Measurements from ENCODE around the gene SF3A2.
"Not testable (repeated sequence)": the region's sequence is repeated elsewhere in the genome, so short reads cannot be mapped to it uniquely, and the experiment has no call there.

The SF3A2 gene

DNA sequence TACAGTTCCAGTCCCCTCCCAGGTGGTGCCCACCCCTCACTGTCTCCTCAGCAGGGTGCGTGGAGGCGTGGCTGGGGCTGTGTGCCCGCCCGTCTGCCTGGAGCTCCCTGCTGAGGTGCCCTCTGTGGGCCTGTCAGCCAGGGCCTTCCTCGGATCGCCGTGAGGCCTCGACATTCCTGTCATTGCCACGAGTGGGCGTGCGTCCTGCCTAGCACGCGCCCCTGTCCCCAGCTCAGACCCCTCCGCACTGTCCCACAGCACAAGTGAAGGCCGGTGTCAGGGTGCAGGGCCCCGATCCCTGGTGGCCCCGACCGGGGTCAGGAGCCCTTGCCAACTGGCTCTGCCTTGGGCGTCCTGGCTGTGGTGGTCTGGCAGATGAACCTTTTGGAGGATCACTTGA, 40.7 kb upstream of the SF3A2 start:
- H3K4me3 ChIP-seq (ENCODE audit: low read depth, low read length): no peak overlapping the region
- no peak for DNase-seq (ENCODE audit: low read depth)

DNA sequence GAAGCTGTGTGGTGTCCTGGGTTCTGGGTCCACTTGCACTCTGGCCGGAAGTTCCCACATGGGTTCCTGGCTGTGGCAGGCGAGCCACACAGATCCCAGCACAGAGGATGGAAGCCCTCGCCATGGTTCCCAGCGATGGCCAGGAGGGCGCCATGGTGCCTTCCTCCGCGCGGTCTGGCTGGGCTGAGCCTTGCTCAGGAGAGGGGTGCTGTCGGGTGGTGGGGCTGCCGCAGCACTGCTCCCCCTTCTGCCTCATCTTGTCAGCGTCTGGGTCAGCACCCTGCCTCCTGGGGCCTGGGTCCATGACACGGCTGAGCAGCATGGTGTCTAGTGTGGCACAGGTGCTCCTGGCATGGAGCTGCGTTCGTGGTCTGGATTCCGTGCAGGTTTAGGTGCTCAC, 39.4 kb upstream of the SF3A2 start:
- H3K4me3 ChIP-seq (ENCODE audit: low read depth, low read length): no peak overlapping the region
- no peak for DNase-seq (ENCODE audit: low read depth)
- TF ChIP-seq, protein P1, sequence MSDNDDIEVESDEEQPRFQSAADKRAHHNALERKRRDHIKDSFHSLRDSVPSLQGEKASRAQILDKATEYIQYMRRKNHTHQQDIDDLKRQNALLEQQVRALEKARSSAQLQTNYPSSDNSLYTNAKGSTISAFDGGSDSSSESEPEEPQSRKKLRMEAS (IDR thresholded peaks at IDR 0.05; ENCODE audit: low read depth, low read length): no peak
- TF ChIP-seq, protein P2, sequence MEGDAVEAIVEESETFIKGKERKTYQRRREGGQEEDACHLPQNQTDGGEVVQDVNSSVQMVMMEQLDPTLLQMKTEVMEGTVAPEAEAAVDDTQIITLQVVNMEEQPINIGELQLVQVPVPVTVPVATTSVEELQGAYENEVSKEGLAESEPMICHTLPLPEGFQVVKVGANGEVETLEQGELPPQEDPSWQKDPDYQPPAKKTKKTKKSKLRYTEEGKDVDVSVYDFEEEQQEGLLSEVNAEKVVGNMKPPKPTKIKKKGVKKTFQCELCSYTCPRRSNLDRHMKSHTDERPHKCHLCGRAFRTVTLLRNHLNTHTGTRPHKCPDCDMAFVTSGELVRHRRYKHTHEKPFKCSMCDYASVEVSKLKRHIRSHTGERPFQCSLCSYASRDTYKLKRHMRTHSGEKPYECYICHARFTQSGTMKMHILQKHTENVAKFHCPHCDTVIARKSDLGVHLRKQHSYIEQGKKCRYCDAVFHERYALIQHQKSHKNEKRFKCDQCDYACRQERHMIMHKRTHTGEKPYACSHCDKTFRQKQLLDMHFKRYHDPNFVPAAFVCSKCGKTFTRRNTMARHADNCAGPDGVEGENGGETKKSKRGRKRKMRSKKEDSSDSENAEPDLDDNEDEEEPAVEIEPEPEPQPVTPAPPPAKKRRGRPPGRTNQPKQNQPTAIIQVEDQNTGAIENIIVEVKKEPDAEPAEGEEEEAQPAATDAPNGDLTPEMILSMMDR (IDR thresholded peaks at IDR 0.05; ENCODE audit: low read depth, low read length): no peak
- TF ChIP-seq POLR2A (IDR thresholded peaks at IDR 0.05; ENCODE audit: extremely low read depth, insufficient read length) (no peak), MYC (IDR thresholded peaks at IDR 0.05; ENCODE audit: low read depth, low read length) (no peak)

More for the DNA sequence above, 40.7 kb upstream of the SF3A2 start:
- TF ChIP-seq, protein P1 (IDR thresholded peaks at IDR 0.05; ENCODE audit: low read depth, low read length): no peak
- TF ChIP-seq, protein P2 (IDR thresholded peaks at IDR 0.05; ENCODE audit: low read depth, low read length): no peak
- no peak for TF ChIP-seq POLR2A (IDR thresholded peaks at IDR 0.05; ENCODE audit: extremely low read depth, insufficient read length)

DNA sequence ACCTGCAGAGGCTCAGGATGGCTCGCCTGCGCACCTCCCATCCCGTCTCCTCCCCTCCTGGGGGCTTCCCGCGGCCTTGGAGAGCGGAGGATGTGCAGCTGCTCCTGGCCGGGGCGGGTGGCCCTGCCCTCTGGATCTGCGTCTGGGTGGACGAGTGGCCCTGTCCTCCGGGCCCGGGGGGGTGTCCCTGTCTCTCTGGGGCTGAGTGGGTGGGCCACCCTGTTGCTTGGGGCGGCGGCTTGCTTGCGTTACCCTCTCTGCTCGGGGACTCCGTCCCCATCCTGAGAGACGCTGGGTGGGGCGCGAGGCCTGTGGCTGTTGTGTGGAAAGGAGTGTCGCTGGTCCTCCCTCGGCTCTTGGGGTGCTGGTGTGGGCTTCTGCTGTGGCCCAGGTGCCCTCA, 38.3 kb upstream of the SF3A2 start:
- H3K4me3 ChIP-seq (ENCODE audit: low read depth, low read length): no peak overlapping the region
- no peak for DNase-seq (ENCODE audit: low read depth)
- TF ChIP-seq, protein P1 (IDR thresholded peaks at IDR 0.05; ENCODE audit: low read depth, low read length): no peak
- TF ChIP-seq MYC (IDR thresholded peaks at IDR 0.05; ENCODE audit: low read depth, low read length): no peak
- TF ChIP-seq, protein P2 (IDR thresholded peaks at IDR 0.05; ENCODE audit: low read depth, low read length): no peak
- TF ChIP-seq POLR2A (IDR thresholded peaks at IDR 0.05; ENCODE audit: extremely low read depth, insufficient read length): no peak

DNA sequence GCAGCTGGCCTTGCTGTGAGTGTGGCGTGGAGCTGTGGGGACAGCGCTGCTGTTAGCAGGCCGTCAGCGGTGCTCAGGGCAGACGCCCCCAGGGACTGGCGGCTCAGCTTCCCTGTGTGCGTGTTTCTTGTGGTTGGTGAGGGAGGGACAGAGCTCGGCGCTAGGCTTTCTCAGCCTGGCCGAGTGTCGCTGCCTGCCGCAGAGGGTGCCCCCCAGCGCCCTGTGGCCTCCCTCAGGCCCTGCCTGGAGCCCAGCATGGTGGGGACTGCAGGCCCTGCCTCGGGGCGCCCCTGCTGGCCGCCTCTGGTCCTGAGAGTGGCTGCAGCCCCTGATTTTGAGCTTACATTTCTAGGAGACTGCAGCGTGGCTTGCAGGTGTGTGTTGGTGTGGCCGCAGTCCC, 37.4 kb upstream of the SF3A2 start:
- TF ChIP-seq, protein P1 (IDR thresholded peaks at IDR 0.05; ENCODE audit: low read depth, low read length): no peak
- TF ChIP-seq, protein P2 (IDR thresholded peaks at IDR 0.05; ENCODE audit: low read depth, low read length): peak; percentile 28
- no peak overlapping the region for H3K4me3 ChIP-seq (ENCODE audit: low read depth, low read length)
- peak; percentile 65 for DNase-seq (ENCODE audit: low read depth)

DNA sequence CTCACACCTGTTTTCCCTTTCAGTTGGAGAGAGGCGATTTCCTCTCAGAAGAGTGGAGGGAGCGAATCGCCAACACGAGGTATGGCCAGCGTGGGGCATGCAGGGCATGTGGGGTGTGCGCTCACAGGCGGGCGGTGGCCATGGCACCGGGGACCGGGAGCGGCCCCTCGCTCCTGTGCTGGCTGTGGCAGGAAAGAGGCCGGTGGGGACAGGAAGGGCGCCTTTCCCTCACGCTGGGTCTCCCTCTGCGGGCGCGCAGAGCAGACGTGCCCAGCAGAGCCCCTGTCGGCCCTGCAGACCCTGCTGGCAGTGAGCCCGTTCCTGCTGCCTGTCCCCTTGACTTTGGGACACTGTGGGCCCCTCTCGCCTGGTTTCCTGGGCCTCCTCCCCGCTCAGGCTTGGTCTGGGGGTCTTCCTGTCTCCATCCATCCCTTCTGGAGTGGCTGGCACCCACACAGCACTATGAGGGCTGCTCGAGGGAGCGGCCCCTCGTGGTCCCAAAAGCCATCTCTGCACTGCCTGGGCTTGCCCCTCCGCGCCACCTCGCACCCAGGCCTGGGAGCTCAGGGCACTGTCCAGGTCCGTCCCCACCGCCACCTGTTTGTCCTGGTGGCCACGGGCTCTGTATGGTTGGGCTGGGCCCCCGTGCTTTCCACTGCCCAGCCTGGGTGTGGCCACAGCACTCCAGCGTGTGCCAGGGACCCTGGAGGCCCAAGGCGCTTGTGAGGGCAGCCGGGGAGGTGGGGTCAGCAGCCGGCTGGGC, 36.6 kb upstream of the SF3A2 start:
- no peak for DNase-seq (ENCODE audit: low read depth)
- no peak overlapping the region for H3K4me3 ChIP-seq (ENCODE audit: low read depth, low read length)
- TF ChIP-seq MYC (IDR thresholded peaks at IDR 0.05; ENCODE audit: low read depth, low read length) (no peak), POLR2A (IDR thresholded peaks at IDR 0.05; ENCODE audit: extremely low read depth, insufficient read length) (no peak)
- TF ChIP-seq, protein P1 (IDR thresholded peaks at IDR 0.05; ENCODE audit: low read depth, low read length): no peak
- TF ChIP-seq, protein P2 (IDR thresholded peaks at IDR 0.05; ENCODE audit: low read depth, low read length): no peak

DNA sequence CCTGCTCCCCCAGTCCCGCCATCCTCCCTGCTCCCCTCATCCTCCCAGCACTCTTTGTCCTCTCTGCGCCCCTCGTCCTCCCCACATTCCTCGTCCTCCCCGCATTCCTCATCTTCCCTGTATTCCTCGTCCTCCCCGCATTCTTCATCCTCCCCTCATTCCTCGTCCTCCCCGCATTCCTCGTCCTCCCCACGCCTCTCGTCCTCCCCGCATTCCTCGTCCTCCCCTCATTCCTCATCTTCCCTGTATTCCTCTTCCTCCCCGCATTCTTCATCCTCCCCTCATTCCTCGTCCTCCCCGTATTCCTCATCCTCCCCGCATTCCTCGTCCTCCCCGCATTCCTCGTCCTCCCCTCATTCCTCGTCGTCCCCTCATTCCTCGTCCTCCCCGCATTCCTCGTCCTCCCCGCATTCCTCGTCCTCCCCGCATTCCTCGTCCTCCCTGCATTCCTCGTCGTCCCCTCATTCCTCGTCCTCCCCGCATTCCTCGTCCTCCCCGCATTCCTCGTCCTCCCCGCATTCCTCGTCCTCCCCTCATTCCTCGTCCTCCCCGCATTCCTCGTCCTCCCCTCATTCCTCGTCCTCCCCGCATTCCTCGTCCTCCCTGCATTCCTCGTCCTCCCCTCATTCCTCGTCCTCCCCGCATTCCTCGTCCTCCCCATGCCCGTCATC, 35.9 kb upstream of the SF3A2 start:
- H3K4me3 ChIP-seq (ENCODE audit: low read depth, low read length); DNase-seq (ENCODE audit: low read depth): not testable (repeated sequence)
